T-helper 1 cell treated with Interleukin-12 subunit alpha and Interleukin-12 subunit beta and Interleukin-4 antibody, amounts not matched to agents 30 μg/mL and 1 μg/mL, for 36 hours (primary cell): Measurements from ENCODE around the gene TRIM74.
A peak's percentile ranks its signal among the peaks of the same experiment; 100 is the strongest.
"Not testable (repeated sequence)": the region's sequence is repeated elsewhere in the genome, so short reads cannot be mapped to it uniquely, and the experiment has no call there.

Experiments used
- H3K27ac Mint-ChIP-seq: one replicate; pipeline ENCODE4 v1.8.0; 2021; ENCODE audit warnings: mild to moderate bottlenecking, mixed read lengths
- H3K27me3 Mint-ChIP-seq: one replicate; pipeline ENCODE4 v1.8.0; 2021; ENCODE audit warnings: low read depth, mixed read lengths
- H3K36me3 Mint-ChIP-seq: one replicate; pipeline ENCODE4 v1.8.0; 2021; ENCODE audit warnings: low read depth, mixed read lengths
- H3K4me1 Mint-ChIP-seq: one replicate; pipeline ENCODE4 v1.8.0; 2021; ENCODE audit warnings: low read depth, mixed read lengths
- H3K4me3 Mint-ChIP-seq: one replicate; pipeline ENCODE4 v1.8.0; 2021; ENCODE audit warnings: mild to moderate bottlenecking, moderate library complexity, mixed read lengths
- H3K9me3 Mint-ChIP-seq: one replicate; pipeline ENCODE4 v1.8.0; 2021; ENCODE audit warnings: mixed read lengths

Gene TRIM74

GRCh38 chr7:72966892-72967291, 2.4 kb downstream of the TRIM74 start:
- H3K27me3 Mint-ChIP-seq, H3K4me1 Mint-ChIP-seq, H3K27ac Mint-ChIP-seq, H3K4me3 Mint-ChIP-seq, H3K36me3 Mint-ChIP-seq, H3K9me3 Mint-ChIP-seq: not testable (repeated sequence)

- H3K27me3 Mint-ChIP-seq, H3K4me1 Mint-ChIP-seq, H3K9me3 Mint-ChIP-seq, H3K27ac Mint-ChIP-seq, H3K4me3 Mint-ChIP-seq, H3K36me3 Mint-ChIP-seq: not testable (repeated sequence)
These were observed 3.9 kb downstream of the TRIM74 start for GRCh38 chr7:72965186-72965975.

DNA sequence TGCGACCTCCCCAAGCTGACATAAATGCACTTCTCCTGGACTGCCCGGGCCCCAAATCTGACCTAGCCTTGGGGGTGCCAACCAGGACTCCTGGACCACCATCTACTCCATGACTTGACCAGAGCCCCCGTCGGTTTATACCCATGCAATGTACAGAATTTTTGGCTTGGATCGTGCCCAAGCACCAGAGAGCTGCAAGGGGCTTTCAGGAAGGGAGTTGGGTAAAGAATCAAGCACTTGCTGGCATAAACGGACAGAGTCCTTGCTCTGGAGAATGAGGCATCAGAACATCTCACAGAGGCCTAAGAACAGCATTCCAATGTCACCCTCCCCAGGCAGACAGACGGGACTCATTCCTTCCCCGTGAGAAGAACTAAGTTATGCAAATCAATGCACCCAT, 6.2 kb downstream of the TRIM74 start:
- not testable (repeated sequence) for H3K27ac Mint-ChIP-seq, H3K36me3 Mint-ChIP-seq, H3K4me3 Mint-ChIP-seq, H3K27me3 Mint-ChIP-seq, H3K9me3 Mint-ChIP-seq, H3K4me1 Mint-ChIP-seq

DNA sequence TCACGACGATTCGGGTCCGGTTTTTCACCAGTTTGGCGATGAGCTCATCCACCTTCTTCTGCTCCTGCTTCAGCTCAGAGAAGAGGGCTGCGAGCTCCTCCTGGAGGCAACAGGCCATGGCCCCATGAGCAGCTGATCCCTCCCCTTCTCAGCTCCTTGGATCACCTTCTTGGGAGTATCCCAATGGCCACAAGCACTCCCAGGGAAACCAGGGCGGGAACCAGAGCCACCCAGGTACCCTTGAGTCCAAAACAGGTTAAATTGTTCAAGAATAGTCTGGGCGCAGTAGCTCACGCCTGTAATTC, 8.0 kb downstream of the TRIM74 start:
- H3K27ac Mint-ChIP-seq, H3K4me1 Mint-ChIP-seq, H3K27me3 Mint-ChIP-seq, H3K9me3 Mint-ChIP-seq, H3K36me3 Mint-ChIP-seq, H3K4me3 Mint-ChIP-seq: not testable (repeated sequence)

- not testable (repeated sequence) for H3K9me3 Mint-ChIP-seq, H3K4me1 Mint-ChIP-seq, H3K36me3 Mint-ChIP-seq, H3K4me3 Mint-ChIP-seq, H3K27ac Mint-ChIP-seq, H3K27me3 Mint-ChIP-seq
These were observed 8.5 kb downstream of the TRIM74 start for GRCh38 chr7:72960626-72961345.

- not testable (repeated sequence) for H3K27ac Mint-ChIP-seq, H3K27me3 Mint-ChIP-seq, H3K4me1 Mint-ChIP-seq, H3K9me3 Mint-ChIP-seq, H3K4me3 Mint-ChIP-seq, H3K36me3 Mint-ChIP-seq
These were observed 9.2 kb downstream of the TRIM74 start for GRCh38 chr7:72960029-72960428.

GRCh38 chr7:72954563-72955198, 14.6 kb downstream of the TRIM74 start:
- H3K27me3 Mint-ChIP-seq, H3K9me3 Mint-ChIP-seq, H3K36me3 Mint-ChIP-seq, H3K4me1 Mint-ChIP-seq: not testable (repeated sequence)
- Mint-ChIP-seq H3K4me3 (peak overlapping the region; percentile 68), H3K27ac (peak overlapping the region; percentile 84)

DNA sequence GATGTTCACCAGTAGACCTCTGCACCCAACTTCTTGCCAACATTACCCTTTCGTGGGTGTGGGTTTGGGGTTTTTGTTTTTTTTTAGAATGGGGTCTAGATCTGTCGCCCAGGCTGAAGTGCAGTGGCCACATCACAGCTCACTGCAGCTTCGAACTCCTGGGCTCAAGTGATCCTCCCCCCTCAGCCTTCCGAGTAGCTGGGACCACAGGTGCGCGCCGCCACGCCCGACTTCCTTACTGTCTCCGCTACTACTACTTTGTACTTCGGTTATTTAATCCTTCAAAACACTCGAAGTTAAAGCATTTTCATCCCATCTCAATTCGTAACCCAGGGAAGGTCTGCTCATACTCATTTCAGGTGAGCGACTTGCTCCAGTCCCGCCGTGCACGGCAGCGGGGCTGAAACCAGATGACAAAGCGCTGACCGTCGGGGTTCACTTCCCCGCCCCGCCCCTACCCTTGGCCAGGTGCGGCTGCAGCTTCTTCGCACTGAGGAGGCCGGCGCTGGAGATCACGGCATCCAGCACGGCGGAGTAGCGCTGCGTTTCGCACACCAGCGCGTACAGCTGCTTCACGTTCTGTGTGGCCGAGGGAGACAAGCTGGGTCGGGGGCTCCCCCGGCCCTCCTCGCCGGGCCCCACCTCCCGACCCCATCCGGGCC, 15.2 kb downstream of the TRIM74 start:
- H3K4me1 Mint-ChIP-seq, H3K27ac Mint-ChIP-seq, H3K27me3 Mint-ChIP-seq, H3K9me3 Mint-ChIP-seq, H3K36me3 Mint-ChIP-seq, H3K4me3 Mint-ChIP-seq: not testable (repeated sequence)

- not testable (repeated sequence) for H3K4me3 Mint-ChIP-seq, H3K36me3 Mint-ChIP-seq
These were observed 18.8 kb downstream of the TRIM74 start for GRCh38 chr7:72950432-72950831.

GRCh38 chr7:72949686-72950085, 19.6 kb downstream of the TRIM74 start:
- H3K27ac Mint-ChIP-seq, H3K27me3 Mint-ChIP-seq, H3K4me3 Mint-ChIP-seq, H3K36me3 Mint-ChIP-seq, H3K4me1 Mint-ChIP-seq, H3K9me3 Mint-ChIP-seq: not testable (repeated sequence)

More at GRCh38 chr7:72950432-72950831, 18.8 kb downstream of the TRIM74 start:
- H3K4me1 Mint-ChIP-seq, H3K27me3 Mint-ChIP-seq, H3K9me3 Mint-ChIP-seq, H3K27ac Mint-ChIP-seq: not testable (repeated sequence)

- H3K9me3 Mint-ChIP-seq, H3K27me3 Mint-ChIP-seq, H3K27ac Mint-ChIP-seq, H3K4me3 Mint-ChIP-seq, H3K4me1 Mint-ChIP-seq, H3K36me3 Mint-ChIP-seq: not testable (repeated sequence)
These were observed 20.0 kb downstream of the TRIM74 start for GRCh38 chr7:72949276-72949675.

GRCh38 chr7:72948714-72949113, 20.6 kb downstream of the TRIM74 start:
- H3K27me3 Mint-ChIP-seq, H3K27ac Mint-ChIP-seq, H3K4me1 Mint-ChIP-seq, H3K9me3 Mint-ChIP-seq, H3K4me3 Mint-ChIP-seq, H3K36me3 Mint-ChIP-seq: not testable (repeated sequence)

GRCh38 chr7:72946130-72946745, 23.0 kb downstream of the TRIM74 start:
- H3K4me3 Mint-ChIP-seq, H3K27ac Mint-ChIP-seq, H3K9me3 Mint-ChIP-seq, H3K27me3 Mint-ChIP-seq, H3K4me1 Mint-ChIP-seq, H3K36me3 Mint-ChIP-seq: not testable (repeated sequence)

DNA sequence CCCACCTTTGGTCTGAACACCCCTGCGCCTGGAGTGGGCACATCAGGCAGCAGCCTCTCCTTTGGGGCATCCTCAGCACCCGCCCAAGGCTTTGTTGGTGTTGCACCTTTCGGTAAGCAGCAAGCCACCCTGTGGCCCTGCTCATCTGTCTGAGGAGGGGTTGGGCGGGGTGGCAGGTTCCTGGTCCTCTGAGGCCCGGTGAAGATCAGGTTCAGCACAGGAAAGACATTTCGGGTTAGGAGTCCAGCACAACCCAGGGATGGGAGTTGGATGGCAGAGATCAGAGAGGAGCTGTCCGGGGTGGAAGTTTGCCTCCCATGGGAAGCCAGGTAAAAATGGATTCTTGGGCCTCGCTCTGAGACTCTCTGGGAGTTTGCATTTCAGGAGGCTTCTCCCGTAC, 23.7 kb downstream of the TRIM74 start:
- H3K27ac Mint-ChIP-seq, H3K4me3 Mint-ChIP-seq, H3K4me1 Mint-ChIP-seq, H3K27me3 Mint-ChIP-seq, H3K36me3 Mint-ChIP-seq, H3K9me3 Mint-ChIP-seq: not testable (repeated sequence)

DNA sequence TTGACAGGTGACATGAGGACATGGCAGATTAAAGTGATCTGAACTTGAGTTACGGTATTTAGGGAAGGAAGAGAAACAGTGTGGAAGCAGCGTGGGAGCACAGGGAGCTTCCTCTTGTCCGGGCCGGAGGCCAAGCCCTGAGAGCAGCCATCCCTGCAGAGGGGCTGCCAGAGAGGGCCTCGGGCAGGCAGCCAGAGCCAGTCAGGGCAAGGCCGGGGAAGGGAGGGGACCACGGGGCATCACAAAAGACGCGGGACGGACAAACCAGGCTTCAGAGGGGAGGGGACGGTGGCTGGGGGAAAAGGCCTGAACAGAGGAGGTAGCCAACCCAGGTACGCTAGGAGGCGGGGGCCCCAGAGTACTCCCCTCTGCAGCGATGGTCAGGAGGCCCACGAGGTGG, 24.3 kb downstream of the TRIM74 start:
- H3K9me3 Mint-ChIP-seq, H3K4me3 Mint-ChIP-seq, H3K4me1 Mint-ChIP-seq, H3K27ac Mint-ChIP-seq, H3K36me3 Mint-ChIP-seq, H3K27me3 Mint-ChIP-seq: not testable (repeated sequence)
